HL-60 (cell line): Measurements from ENCODE around the gene SIRPB1.

ENCODE experiments used
- DNase-seq, 2 experiments: peaks; one replicate each; pipeline ENCODE4 v3.0.0-alpha.2; 2010 to 2020; ENCODE audit warnings: low read depth in 1 of 2, low spot score in 1 of 2
- H3K27ac ChIP-seq: fragments of 250-450 bp; sonication (Bioruptor Pico); replicated peaks from 2 replicates; pipeline ENCODE4 v1.5.1; 2020; ENCODE audit warnings: mild to moderate bottlenecking, moderate library complexity
- H3K27me3 ChIP-seq: fragments of 250-450 bp; sonication (Bioruptor Pico); 2 replicates; pipeline ENCODE4 v1.5.1; 2021; ENCODE audit warnings: mild to moderate bottlenecking, moderate library complexity; ENCODE audit not compliant: insufficient read depth, poor library complexity, severe bottlenecking
- H3K4me3 ChIP-seq: replicated peaks from 2 replicates; pipeline ENCODE4 v1.5.1; 2011; ENCODE audit warnings: mild to moderate bottlenecking, control low read depth, low read length; ENCODE audit not compliant: insufficient read depth
- CTCF ChIP-seq: IDR thresholded peaks from one replicate; pipeline ENCODE4 v1.5.1; 2011; ENCODE audit warnings: low read length, control low read depth, inconsistent platforms; ENCODE audit not compliant: insufficient read depth
- GABPA ChIP-seq: IDR thresholded peaks from 2 replicates; pipeline ENCODE4 v1.6.1; 2012; ENCODE audit warnings: low read depth
- POLR2AphosphoS5 ChIP-seq: IDR thresholded peaks from 2 replicates; pipeline ENCODE4 v1.6.1; 2012; ENCODE audit warnings: low read depth
- REST ChIP-seq: IDR thresholded peaks from 2 replicates; pipeline ENCODE4 v1.6.1; 2012; ENCODE audit warnings: low read depth; ENCODE audit not compliant: insufficient replicate concordance
- SPI1 ChIP-seq: IDR thresholded peaks from 2 replicates; pipeline ENCODE4 v1.6.1; 2012; ENCODE audit warnings: low read depth, mild to moderate bottlenecking, borderline replicate concordance

Gene SIRPB1

GRCh38 chr20:1595333-1595732 is 24.5 kb downstream of the SIRPB1 start:
- DNase-seq = no peak
- H3K27me3 ChIP-seq = no peaks in the 10 kb centered on the region
- no peak overlapping the region for H3K27ac ChIP-seq
- no peak overlapping the region for H3K4me3 ChIP-seq
- TF ChIP-seq GABPA (no peak), REST (no peak), CTCF (no peak), SPI1 (no peak), POLR2AphosphoS5 (no peak)

GRCh38 chr20:1588533-1589460 is 31.0 kb downstream of the SIRPB1 start:
- no peak for DNase-seq
- Histone ChIP-seq H3K4me3 (no peak overlapping the region), H3K27ac (no peak overlapping the region), H3K27me3 (no peaks in the 10 kb centered on the region)
- TF ChIP-seq CTCF = no peak
- no peak for TF ChIP-seq POLR2AphosphoS5
- TF ChIP-seq GABPA = no peak
- TF ChIP-seq REST = no peak

GRCh38 chr20:1587781-1588532 is 31.9 kb downstream of the SIRPB1 start:
- Histone ChIP-seq H3K4me3 (no peak overlapping the region), H3K27me3 (no peaks in the 10 kb centered on the region), H3K27ac (no peak overlapping the region)
- no peak for DNase-seq
- TF ChIP-seq SPI1 = no peak
- no peak for TF ChIP-seq CTCF
- no peak for TF ChIP-seq REST
- no peak for TF ChIP-seq POLR2AphosphoS5
- no peak for TF ChIP-seq GABPA
